Effector memory CD8-positive, alpha-beta T cell (primary cell): ENCODE measurements around the gene EPHA6.
"Not testable (repeated sequence)": the region's sequence is repeated elsewhere in the genome, so short reads cannot be mapped to it uniquely, and the experiment has no call there.

Source experiments
- ATAC-seq: fragments of 150-1000 bp; cut with Tn5 transposase; replicated peaks from 2 replicates; pipeline ENCODE4 v1.10.0; 2021; ENCODE audit warnings: mild to moderate bottlenecking, moderate library complexity
- DNase-seq, 3 experiments: peaks; one replicate each; pipeline ENCODE4 v3.0.0; 2021
- H3K27ac Mint-ChIP-seq, 2 donors: one replicate each; pipeline ENCODE4 v1.8.0; 2022; ENCODE audit warnings: mild to moderate bottlenecking in 2 of 2, mixed read lengths in 2 of 2, moderate library complexity in 2 of 2
- H3K27me3 Mint-ChIP-seq, 2 donors: one replicate each; pipeline ENCODE4 v1.8.0; 2022; ENCODE audit warnings: mixed read lengths in 2 of 2
- H3K36me3 Mint-ChIP-seq: one replicate; pipeline ENCODE4 v1.8.0; 2022; ENCODE audit warnings: mild to moderate bottlenecking, moderate library complexity, mixed read lengths; ENCODE audit not compliant: insufficient read depth
- H3K4me1 Mint-ChIP-seq, 2 donors: one replicate each; pipeline ENCODE4 v1.8.0; 2022; ENCODE audit warnings: low read depth in 2 of 2, mixed read lengths in 2 of 2
- H3K4me3 Mint-ChIP-seq, 2 donors: one replicate each; pipeline ENCODE4 v1.8.0; 2022; ENCODE audit warnings: mild to moderate bottlenecking in 2 of 2, mixed read lengths in 2 of 2, moderate library complexity in 2 of 2
- H3K9me3 Mint-ChIP-seq, 2 donors: one replicate each; pipeline ENCODE4 v1.8.0; 2022; ENCODE audit warnings: mixed read lengths in 2 of 2

The EPHA6 gene

DNA sequence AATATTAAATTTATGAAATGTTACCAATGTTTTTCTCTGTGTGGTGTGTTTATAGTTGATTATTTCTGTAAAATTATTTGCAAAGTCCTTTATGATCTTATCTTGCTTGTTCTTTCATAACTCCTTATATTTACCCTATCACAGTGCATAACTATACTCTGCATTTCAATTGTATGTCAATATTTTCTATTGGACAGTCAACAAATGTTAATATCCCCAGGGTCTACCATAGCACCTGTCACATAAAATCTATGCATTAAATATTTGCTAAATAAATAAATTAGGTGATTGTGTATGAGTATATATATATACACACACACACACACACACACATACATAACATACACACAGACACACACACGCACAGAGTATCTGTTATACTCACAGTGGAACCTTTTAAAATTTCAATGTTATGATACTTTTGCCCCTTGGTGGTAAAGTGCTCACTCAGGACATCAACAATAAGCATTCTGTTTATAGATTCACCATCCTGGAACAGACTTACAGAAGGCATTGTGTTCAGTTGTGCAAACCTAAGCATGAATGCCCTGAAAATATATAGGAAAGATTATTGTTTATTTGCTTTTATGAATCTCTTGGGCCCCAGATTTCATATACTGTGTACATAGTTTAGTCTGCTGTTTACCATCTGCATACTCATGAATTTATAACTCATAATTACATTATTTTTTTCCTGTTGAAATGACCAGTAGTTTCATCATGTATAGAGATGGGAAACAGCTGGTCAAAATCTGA is 443.7 kb downstream of the EPHA6 start:
- DNase-seq (no peak), ATAC-seq (no peak)
- Mint-ChIP-seq H3K36me3 (no peaks in the 10 kb centered on the region), H3K27me3 (no peaks in the 10 kb centered on the region), H3K4me1 (no peaks in the 10 kb centered on the region), H3K27ac (no peak overlapping the region), H3K9me3 (no peaks in the 10 kb centered on the region), H3K4me3 (no peak overlapping the region)

DNA sequence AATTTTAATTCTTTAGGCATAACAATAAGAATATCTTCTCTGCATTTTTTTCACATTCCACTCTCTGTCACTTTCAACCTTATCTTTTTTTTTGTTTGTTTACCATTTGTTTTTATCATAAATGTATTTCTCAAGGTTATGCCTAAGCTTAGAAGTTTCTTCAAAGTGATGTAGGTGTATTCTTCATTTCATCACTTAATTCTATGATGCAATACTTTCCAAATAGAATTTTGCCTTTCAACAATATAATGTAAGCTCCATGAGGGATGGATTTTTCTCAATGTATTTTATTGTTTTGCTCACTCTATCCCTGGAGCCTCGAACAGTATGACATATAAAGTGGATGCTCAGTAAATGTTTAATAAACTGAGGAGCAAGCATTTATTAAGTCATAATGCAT is 444.9 kb downstream of the EPHA6 start:
- H3K36me3 Mint-ChIP-seq: no peaks in the 10 kb centered on the region

DNA sequence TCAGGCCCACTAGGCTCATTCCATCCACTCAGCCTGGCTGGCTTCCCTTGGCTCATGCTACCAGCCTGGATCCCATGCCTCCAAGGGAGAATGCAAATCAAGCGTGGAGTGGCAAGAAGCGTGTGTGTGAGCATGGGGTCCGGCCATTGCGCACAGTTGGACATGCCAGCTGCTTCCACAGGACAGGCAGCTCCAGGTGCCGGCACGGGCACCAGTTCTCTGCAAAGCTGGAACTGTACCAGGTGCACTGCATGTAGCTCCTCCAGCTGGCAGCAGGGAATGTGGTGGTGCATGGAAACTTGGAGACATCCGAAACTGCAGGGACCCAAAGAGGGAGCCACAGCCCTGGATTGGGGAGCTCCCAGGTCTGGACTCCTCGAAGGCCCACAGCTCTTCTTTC is 449.8 kb downstream of the EPHA6 start:
- no peaks in the 10 kb centered on the region for H3K4me1 Mint-ChIP-seq
- H3K9me3 Mint-ChIP-seq: peaks cover 3 to 8% of the 10 kb centered on the region in 2 donors
- no peaks in the 10 kb centered on the region for H3K36me3 Mint-ChIP-seq
- H3K27ac Mint-ChIP-seq: no peak overlapping the region
- DNase-seq (no peak), ATAC-seq (no peak)
- H3K4me3 Mint-ChIP-seq: no peak overlapping the region
- no peaks in the 10 kb centered on the region for H3K27me3 Mint-ChIP-seq

More for the DNA sequence above, 444.9 kb downstream of the EPHA6 start:
- Mint-ChIP-seq H3K4me1 (no peaks in the 10 kb centered on the region), H3K27me3 (no peaks in the 10 kb centered on the region), H3K4me3 (no peak overlapping the region), H3K9me3 (peaks cover 2 to 6% of the 10 kb centered on the region in 2 donors), H3K27ac (no peak overlapping the region)
- no peak for DNase-seq
- no peak for ATAC-seq

DNA sequence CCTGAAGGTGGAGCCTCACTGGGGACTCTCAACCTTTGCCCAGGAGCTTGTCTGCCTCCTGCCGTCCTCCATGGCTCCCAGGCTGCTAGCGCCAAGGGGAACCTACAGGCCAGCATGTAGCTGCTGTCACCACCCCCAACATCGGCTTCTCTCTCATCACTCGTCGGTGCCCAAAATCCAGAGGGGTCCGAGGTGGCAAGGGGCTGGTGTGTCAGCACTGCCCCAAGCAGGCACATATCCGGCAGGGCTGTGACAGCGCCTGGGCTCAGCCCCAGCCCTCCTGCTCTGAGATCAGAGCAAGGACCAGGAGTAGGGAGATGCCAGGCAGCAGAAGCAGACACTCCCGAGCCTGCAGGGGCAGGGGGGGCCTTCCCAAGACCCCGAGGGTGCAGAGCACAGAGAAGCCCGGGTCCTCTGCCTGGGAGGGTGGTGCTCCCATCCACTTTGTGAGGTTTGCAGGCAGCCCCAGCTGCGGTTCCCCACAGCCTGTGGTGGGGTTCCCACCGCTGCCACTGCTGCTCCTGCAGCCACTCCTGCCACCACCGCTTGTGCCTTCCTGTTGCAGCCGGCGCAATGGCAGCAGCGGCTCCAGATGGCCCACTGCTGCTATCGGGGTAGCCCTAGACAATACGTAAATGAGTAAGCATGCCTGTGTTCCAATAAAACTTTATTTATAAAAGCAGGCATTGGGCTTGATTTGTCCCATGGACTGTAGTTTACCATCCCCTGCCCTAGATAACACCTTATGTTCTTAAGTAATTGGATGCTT is 451.0 kb downstream of the EPHA6 start:
- H3K27me3 Mint-ChIP-seq: no peaks in the 10 kb centered on the region
- H3K36me3 Mint-ChIP-seq: no peaks in the 10 kb centered on the region
- no peak overlapping the region for H3K27ac Mint-ChIP-seq
- no peaks in the 10 kb centered on the region for H3K4me1 Mint-ChIP-seq
- DNase-seq (no peak), ATAC-seq (no peak)
- no peak overlapping the region for H3K4me3 Mint-ChIP-seq
- H3K9me3 Mint-ChIP-seq: peaks cover 4 to 11% of the 10 kb centered on the region in 2 donors

DNA sequence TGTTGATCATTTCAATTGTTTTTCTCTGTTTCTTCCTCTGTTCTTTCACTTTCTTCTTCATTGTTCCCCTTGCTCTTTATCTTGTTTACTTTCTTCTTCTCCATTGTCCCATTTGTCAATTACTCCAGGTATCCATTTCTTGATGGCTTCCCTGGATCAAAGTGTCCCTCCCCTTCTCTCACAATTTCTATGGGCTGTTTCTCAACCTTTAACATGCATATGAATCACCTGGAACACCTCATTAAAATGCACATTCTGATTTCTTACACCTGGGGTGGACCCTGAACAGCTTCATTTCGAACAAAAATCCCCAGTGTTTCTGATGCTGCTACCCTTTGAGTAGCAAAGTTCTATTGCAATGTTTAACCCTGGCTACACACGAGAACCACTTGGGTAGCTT is 454.8 kb downstream of the EPHA6 start:
- H3K4me1 Mint-ChIP-seq: no peaks in the 10 kb centered on the region
- no peaks in the 10 kb centered on the region for H3K27me3 Mint-ChIP-seq
- no peaks in the 10 kb centered on the region for H3K36me3 Mint-ChIP-seq
- no peak overlapping the region for H3K27ac Mint-ChIP-seq
- ATAC-seq (no peak), DNase-seq (no peak)
- H3K9me3 Mint-ChIP-seq: peaks cover 15 to 24% of the 10 kb centered on the region in 2 donors
- no peak overlapping the region for H3K4me3 Mint-ChIP-seq

DNA sequence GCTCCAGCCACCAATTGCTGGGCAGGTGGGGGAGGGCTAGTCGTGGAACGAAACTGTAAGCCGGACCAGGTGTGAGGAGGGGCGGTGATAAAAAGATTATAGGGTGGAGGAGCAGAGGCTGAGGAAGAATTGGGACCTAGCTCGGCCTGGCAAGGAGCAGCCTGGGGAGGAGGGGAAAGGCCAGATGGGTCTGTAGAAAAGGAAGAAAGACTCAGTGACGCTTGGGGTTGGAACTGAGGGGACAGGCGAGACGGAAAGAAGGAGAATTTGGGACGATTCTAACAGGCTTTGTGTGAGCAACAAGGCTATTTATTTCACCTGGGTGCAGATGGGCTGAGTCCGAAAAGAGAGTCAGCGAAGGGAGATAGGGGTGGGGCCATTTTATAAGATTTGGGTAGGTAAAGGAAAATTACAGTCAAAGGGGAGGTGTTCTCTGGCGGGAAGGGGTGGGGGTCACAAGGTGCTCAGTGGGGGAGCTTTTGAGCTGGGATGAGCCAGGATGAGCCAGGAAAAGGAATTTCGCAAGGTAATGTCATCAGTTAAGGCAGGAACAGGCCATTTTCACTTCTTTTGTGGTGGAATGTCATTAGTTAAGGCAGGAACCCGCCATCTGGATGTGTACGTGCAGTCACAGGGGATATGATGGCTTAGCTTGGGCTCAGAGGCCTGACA is 462.6 kb downstream of the EPHA6 start:
- H3K4me1 Mint-ChIP-seq, DNase-seq, H3K36me3 Mint-ChIP-seq, H3K27me3 Mint-ChIP-seq, H3K27ac Mint-ChIP-seq, H3K4me3 Mint-ChIP-seq, ATAC-seq: not testable (repeated sequence)
- peaks cover 35 to 42% of the 10 kb centered on the region in 2 donors for H3K9me3 Mint-ChIP-seq

DNA sequence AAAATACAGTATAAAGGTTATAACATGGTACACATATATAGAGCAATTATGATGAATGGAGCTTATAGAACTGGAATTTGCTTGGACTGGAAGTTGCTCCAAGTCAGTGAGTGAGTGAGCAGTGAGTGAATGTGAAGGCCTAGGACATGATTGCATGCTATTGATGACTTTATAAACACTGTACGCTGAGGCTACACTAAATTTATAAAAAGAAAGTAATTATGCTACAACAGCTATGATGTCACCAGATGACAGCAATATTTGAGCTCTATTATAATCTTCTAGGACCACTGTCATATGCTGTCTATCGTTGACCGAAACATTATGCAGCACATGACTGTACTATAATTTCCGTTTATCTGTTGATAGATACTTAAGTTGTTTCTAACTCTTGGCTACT is 463.3 kb downstream of the EPHA6 start:
- Mint-ChIP-seq H3K27ac (no peak overlapping the region), H3K27me3 (no peaks in the 10 kb centered on the region), H3K9me3 (peaks cover 31 to 35% of the 10 kb centered on the region in 2 donors), H3K4me3 (no peak overlapping the region), H3K4me1 (no peaks in the 10 kb centered on the region), H3K36me3 (no peaks in the 10 kb centered on the region)
- ATAC-seq (no peak), DNase-seq (no peak)

DNA sequence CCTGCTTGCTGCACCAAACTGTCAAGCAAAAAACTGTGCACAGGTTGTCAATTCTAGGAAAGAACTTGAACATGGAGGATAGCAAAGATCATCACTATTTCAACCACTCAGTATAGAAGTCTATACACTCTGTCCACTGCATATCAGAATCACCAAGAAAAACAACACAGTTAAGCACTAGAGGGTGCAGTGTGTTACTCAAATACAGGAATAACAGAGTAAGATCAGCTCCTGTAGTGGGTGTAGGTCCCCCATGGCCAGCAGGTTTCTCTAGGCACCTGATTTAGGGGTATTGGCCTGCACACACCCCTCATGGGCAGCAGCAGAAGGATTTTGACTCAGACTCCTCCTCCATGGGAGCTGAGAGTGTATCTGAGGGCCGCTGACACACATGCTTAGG is 464.1 kb downstream of the EPHA6 start:
- no peak overlapping the region for H3K4me3 Mint-ChIP-seq
- no peak for ATAC-seq

DNA sequence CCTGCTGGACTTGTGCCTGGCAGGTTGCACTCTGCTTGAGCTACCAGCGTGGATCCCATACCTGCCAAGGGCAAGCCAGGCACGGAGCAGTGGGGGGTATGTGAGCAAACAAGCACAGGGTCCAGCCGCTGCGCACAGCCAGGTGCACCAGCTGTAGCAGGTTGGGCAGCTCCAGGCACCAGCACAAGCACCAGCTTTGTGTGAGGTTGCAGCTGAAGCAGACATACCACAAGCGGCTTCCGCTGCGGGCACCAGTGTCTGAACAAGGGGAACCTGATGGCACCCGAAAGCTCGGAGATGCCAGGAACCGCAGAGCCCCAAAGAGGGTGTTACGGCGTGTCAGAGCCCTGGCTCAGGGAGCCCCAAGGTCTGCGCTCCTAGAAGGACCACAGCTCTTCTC is 477.5 kb downstream of the EPHA6 start:
- DNase-seq (no peak), ATAC-seq (no peak)
- Mint-ChIP-seq H3K4me1 (no peaks in the 10 kb centered on the region), H3K9me3 (peaks cover 6 to 16% of the 10 kb centered on the region in 2 donors), H3K27ac (no peak overlapping the region), H3K36me3 (no peaks in the 10 kb centered on the region), H3K4me3 (no peak overlapping the region), H3K27me3 (no peaks in the 10 kb centered on the region)

More for the DNA sequence above, 464.1 kb downstream of the EPHA6 start:
- no peaks in the 10 kb centered on the region for H3K36me3 Mint-ChIP-seq
- H3K4me1 Mint-ChIP-seq: no peaks in the 10 kb centered on the region
- H3K27me3 Mint-ChIP-seq: no peaks in the 10 kb centered on the region
- H3K9me3 Mint-ChIP-seq: peaks cover 25 to 27% of the 10 kb centered on the region in 2 donors
- no peak for DNase-seq
- no peak overlapping the region for H3K27ac Mint-ChIP-seq

DNA sequence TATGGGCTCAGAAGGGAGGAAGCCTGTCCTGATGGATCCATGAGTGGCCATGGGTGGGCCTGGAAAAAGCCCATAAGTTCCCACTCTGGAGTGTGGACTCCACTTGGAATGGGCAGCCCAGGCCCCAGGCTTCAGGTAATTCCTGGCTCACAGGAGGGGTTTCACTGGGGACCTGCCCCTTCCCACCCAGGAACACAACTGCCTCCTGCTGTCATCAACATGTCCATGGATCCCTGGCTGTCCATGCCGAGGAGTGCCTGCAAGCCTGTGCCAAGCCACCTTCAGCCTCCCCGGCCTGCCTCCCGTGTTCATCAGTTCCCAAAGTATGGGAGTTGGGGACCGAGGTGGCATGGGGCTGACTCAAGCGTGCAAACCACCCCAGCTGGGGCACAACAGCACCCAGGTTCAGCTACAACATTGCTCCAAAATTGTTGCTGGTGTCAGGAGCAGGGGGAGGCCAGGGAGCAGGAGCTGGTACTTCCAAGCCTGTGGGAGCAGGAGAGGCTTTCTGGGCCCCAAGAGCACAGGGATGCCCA is 479.3 kb downstream of the EPHA6 start:
- Mint-ChIP-seq H3K36me3 (no peaks in the 10 kb centered on the region), H3K9me3 (peaks cover 4 to 16% of the 10 kb centered on the region in 2 donors)

DNA sequence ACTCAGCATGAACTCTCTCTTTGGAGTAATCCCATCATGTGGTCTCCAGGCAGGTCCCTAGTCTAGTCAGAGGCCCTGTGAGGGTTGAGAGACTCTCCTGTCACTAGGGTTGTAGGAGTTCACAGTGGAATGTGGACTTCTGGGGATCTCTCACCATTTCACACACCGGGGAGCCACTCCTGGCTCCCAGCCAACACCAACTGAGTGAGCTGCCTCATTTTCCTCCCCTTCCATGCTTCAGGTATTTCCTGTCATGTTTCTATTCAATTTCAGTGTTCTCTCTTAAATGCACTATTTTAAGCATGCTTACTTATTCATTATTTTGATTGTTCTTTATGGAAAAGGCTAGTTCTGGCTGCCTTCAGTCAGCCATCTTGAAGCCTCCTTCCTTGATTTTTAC is 482.6 kb downstream of the EPHA6 start:
- ATAC-seq (no peak), DNase-seq (no peak)
- H3K9me3 Mint-ChIP-seq: peaks cover 3 to 8% of the 10 kb centered on the region in 2 donors
- no peaks in the 10 kb centered on the region for H3K4me1 Mint-ChIP-seq
- H3K27me3 Mint-ChIP-seq: no peaks in the 10 kb centered on the region
- H3K4me3 Mint-ChIP-seq: no peak overlapping the region
- no peaks in the 10 kb centered on the region for H3K36me3 Mint-ChIP-seq
- no peak overlapping the region for H3K27ac Mint-ChIP-seq

More for the DNA sequence above, 479.3 kb downstream of the EPHA6 start:
- no peak for DNase-seq
- no peaks in the 10 kb centered on the region for H3K27me3 Mint-ChIP-seq
- no peaks in the 10 kb centered on the region for H3K4me1 Mint-ChIP-seq
- H3K4me3 Mint-ChIP-seq: no peak overlapping the region
- H3K27ac Mint-ChIP-seq: no peak overlapping the region
- ATAC-seq: no peak

DNA sequence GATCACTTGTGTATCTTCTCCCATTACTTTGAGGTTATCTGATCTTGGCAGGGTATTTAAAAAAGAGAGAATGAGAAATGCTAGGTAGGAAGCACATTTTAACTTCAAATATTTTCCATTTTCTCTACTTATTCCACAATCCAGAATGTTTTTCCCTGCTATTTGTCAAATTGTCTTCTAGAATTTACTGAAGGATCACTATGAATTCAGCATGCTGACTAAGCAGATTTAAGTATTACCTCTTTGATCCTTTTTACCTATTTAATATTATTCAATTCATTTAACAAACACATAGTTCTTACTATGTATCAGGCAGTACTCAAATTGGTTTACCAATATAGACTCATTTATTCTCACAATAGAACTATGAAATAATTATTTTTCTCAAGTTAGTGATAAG is 486.7 kb downstream of the EPHA6 start:
- ATAC-seq: no peak
- Mint-ChIP-seq H3K27me3 (no peaks in the 10 kb centered on the region), H3K9me3 (peaks cover 7 to 18% of the 10 kb centered on the region in 2 donors), H3K27ac (no peak overlapping the region), H3K4me1 (no peaks in the 10 kb centered on the region), H3K4me3 (no peak overlapping the region), H3K36me3 (no peaks in the 10 kb centered on the region)
- DNase-seq: no peak

DNA sequence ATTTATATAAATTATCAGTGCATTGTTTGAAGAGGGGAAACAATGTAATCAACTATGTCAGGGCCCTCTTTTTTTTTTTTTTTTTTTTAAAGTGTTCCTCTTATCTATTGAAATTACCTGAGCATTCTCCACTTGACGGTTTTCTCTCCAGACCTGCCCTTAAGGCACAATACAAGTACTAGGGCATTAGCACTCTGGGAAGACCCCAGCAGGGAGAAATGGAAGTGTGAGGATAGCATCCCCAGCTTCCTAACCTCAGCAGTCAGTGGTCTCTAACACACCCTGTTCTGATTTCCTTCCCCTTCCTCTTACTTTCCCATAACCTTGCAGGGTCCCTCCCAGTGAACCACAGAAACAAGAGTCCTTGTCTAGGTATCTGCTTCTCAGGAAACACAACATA is 491.8 kb downstream of the EPHA6 start:
- Mint-ChIP-seq H3K4me1 (no peaks in the 10 kb centered on the region), H3K27me3 (no peaks in the 10 kb centered on the region), H3K9me3 (peaks cover 6 to 14% of the 10 kb centered on the region in 2 donors), H3K27ac (no peak overlapping the region), H3K36me3 (no peaks in the 10 kb centered on the region), H3K4me3 (no peak overlapping the region)
- ATAC-seq (no peak), DNase-seq (no peak)
